HepG2 (cell line): Measurements from ENCODE around the gene CARD8. TPM values are rescaled to one million over a fixed set of nuclear protein-coding genes. Genes with fewer than 3 reads are reported as not detected.

Source experiments
- E2F2 ChIP-seq: sonication (generic); formaldehyde crosslinking; IDR thresholded peaks from 2 replicates; pipeline ENCODE4 v1.4.0; 2020; ENCODE audit warnings: missing genetic modification reagents, borderline replicate concordance
- FOXC1 ChIP-seq: sonication (generic); formaldehyde crosslinking; IDR thresholded peaks from 2 replicates; pipeline ENCODE4 v1.8.0; 2022; ENCODE audit warnings: mild to moderate bottlenecking, missing genetic modification reagents, borderline replicate concordance
- GFI1 ChIP-seq: sonication (generic); formaldehyde crosslinking; IDR thresholded peaks from 2 replicates; pipeline ENCODE4 v1.5.0; 2020; ENCODE audit warnings: missing genetic modification reagents, mild to moderate bottlenecking, borderline replicate concordance
- HOXA5 ChIP-seq: sonication (generic); formaldehyde crosslinking; IDR thresholded peaks from 2 replicates; pipeline ENCODE4 v1.4.0; 2020; ENCODE audit warnings: missing genetic modification reagents
- ISL2 ChIP-seq: sonication (generic); formaldehyde crosslinking; IDR thresholded peaks from 2 replicates; pipeline ENCODE4 v1.5.0; 2020; ENCODE audit warnings: missing genetic modification reagents
- KAT8 ChIP-seq: IDR thresholded peaks from 2 replicates; pipeline ENCODE4 v1.6.1; 2016; ENCODE audit warnings: missing genetic modification reagents, missing compliant biosample characterization
- MLLT10 ChIP-seq: sonication (generic); formaldehyde crosslinking; IDR thresholded peaks from 2 replicates; pipeline ENCODE4 v1.4.0; 2020; ENCODE audit warnings: missing genetic modification reagents
- MTF1 ChIP-seq: sonication (generic); formaldehyde crosslinking; IDR thresholded peaks from 2 replicates; pipeline ENCODE4 v1.5.0; 2020; ENCODE audit warnings: missing genetic modification reagents
- PRDM4 ChIP-seq: sonication (generic); formaldehyde crosslinking; IDR thresholded peaks from 2 replicates; pipeline ENCODE4 v1.9.0; 2021; ENCODE audit warnings: missing genetic modification reagents, borderline replicate concordance
- THAP8 ChIP-seq: sonication (generic); formaldehyde crosslinking; IDR thresholded peaks from 2 replicates; pipeline ENCODE4 v1.5.1; 2020; ENCODE audit warnings: missing genetic modification reagents, mild to moderate bottlenecking, borderline replicate concordance
- ZFP90 ChIP-seq: sonication (generic); formaldehyde crosslinking; IDR thresholded peaks from 2 replicates; pipeline ENCODE4 v1.8.0; 2022; ENCODE audit warnings: missing genetic modification reagents, mild to moderate bottlenecking, inconsistent platforms, borderline replicate concordance
- ZNF143 ChIP-seq: sonication (generic); formaldehyde crosslinking; IDR thresholded peaks from 2 replicates; pipeline ENCODE4 v1.4.0; 2020; ENCODE audit warnings: missing genetic modification reagents
- ZNF276 ChIP-seq: sonication (generic); formaldehyde crosslinking; IDR thresholded peaks from 2 replicates; pipeline ENCODE4 v1.4.0; 2020; ENCODE audit warnings: mild to moderate bottlenecking, low read depth, missing genetic modification reagents
- ZNF333 ChIP-seq: sonication (generic); formaldehyde crosslinking; IDR thresholded peaks from 2 replicates; pipeline ENCODE4 v1.4.0; 2020; ENCODE audit warnings: mild to moderate bottlenecking, missing genetic modification reagents, borderline replicate concordance
- ZNF503 ChIP-seq: sonication (generic); formaldehyde crosslinking; IDR thresholded peaks from 2 replicates; pipeline ENCODE4 v1.4.0; 2020; ENCODE audit warnings: missing genetic modification reagents
- ZNF576 ChIP-seq: sonication (generic); formaldehyde crosslinking; IDR thresholded peaks from 2 replicates; pipeline ENCODE4 v1.4.0; 2020; ENCODE audit warnings: mild to moderate bottlenecking, missing genetic modification reagents
- ZNF770 ChIP-seq: sonication (generic); formaldehyde crosslinking; IDR thresholded peaks from 2 replicates; pipeline ENCODE4 v1.5.0; 2020; ENCODE audit warnings: mild to moderate bottlenecking, missing genetic modification reagents
- polyA plus RNA-seq, 8 experiments: library from polyadenylated mRNA; depleted of rRNA in 3 of 8; stranded (reverse) in 7 of 8; unstranded in 1 of 8; fragments of >200 nt; fragmentation: Illumina TruSeq in 4 of 8; extraction: Trizol in 4 of 8; gene quantifications; 2 replicates each; pipeline versions ENCODE4 v1.2.1 to v1.2.3, GENCODE V29; 2011 to 2016; ENCODE audit warnings: low read depth in 4 of 8, missing spikeins in 1 of 8, mixed read lengths in 1 of 8; ENCODE audit not compliant: insufficient read depth in 1 of 8
- total RNA-seq, 5 experiments: library from RNA; depleted of rRNA; stranded (reverse); fragments of >200 nt; fragmentation: Illumina TruSeq; extraction: Trizol; gene quantifications; 2 replicates each; pipeline ENCODE4 v1.2.3, GENCODE V29; 2016; ENCODE audit warnings: low read depth in 1 of 5

Gene CARD8
- total and polyA plus RNA-seq, 2 of the 13 experiments (the other 11 are each of a cell fraction or from before 2014, with no cell fraction given) = 15.0 to 19.2 TPM

- peak; percentile 99 for TF ChIP-seq E2F2 (CRISPR knock-in tag)
- no peak for TF ChIP-seq ZNF503 (CRISPR knock-in tag)
- no peak; the same call in 1 of the 2 replicates for TF ChIP-seq ZNF333
- TF ChIP-seq GFI1 = no peak
- TF ChIP-seq KAT8 (CRISPR knock-in tag) = peak; percentile 32; the same call in 1 of the 2 replicates
- TF ChIP-seq HOXA5 = peak; percentile 37; the same call in 1 of the 2 replicates
- no peak for TF ChIP-seq ZNF576 (CRISPR knock-in tag)
- no peak for TF ChIP-seq ZNF770 (CRISPR knock-in tag)
- 0 out of 2 replicates have a peak, but pooled peaks have one; percentile 15 for TF ChIP-seq ISL2 (CRISPR knock-in tag)
- peak; percentile 50; the same call in 1 of the 2 replicates for TF ChIP-seq FOXC1 (CRISPR knock-in tag)
- TF ChIP-seq THAP8 = no peak
- TF ChIP-seq ZNF276 (CRISPR knock-in tag) = peak; percentile 89; the same call in 1 of the 2 replicates
- peak; percentile 83; the same call in 1 of the 2 replicates for TF ChIP-seq ZFP90 (CRISPR knock-in tag)
- no peak for TF ChIP-seq MTF1 (CRISPR knock-in tag)
- TF ChIP-seq ZNF143 (CRISPR knock-in tag) = peak; percentile 90
- no peak for TF ChIP-seq MLLT10 (CRISPR knock-in tag)
- TF ChIP-seq PRDM4 (CRISPR knock-in tag) = no peak
These were observed 85.5 kb downstream of the CARD8 start, which contains the start of the genes LIG1 and ZSWIM9 (continued) for GRCh38 chr19:48169939-48170803.
